ENCODE data around the gene EFCAB8.

- TF ChIP-seq CTCF (IDR thresholded peaks at IDR 0.05; ENCODE audit: low read length) = no peak
- TF ChIP-seq EZH2phosphoT487 (IDR thresholded peaks at IDR 0.05; ENCODE audit: low read length) = no peak
Measured at GRCh38 chr20:32847964-32848363, 10.8 kb upstream of the EFCAB8 start.
